Endothelial cell of umbilical vein (primary cell): Measurements from ENCODE around the gene TTC9B. TPM values are rescaled to one million over a fixed set of nuclear protein-coding genes. Genes with fewer than 3 reads are reported as not detected.
A peak's percentile ranks its signal among the peaks of the same experiment; 100 is the strongest.

Source experiments
- BruUV-seq: library from RNA; stranded (reverse); fragments of 400-500 nt; replicated peaks from 2 replicates; lab custom pipeline; 2021; lab: Mats Ljungman, UMichigan
- CTCF ChIA-PET: fragments of 300-600, 350-600 bp; sonication (Branson Sonifier 250); formaldehyde crosslinking; loops from one replicate; lab custom pipeline; 2021; ENCODE audit warnings: antibody characterized with exemption, inconsistent platforms; lab: Charles Lee
- POLR2A ChIA-PET: fragments of 300-600, 350-600 bp; sonication (Branson Sonifier 250); formaldehyde crosslinking; loops from one replicate; lab custom pipeline; 2021; ENCODE audit warnings: antibody characterized with exemption, inconsistent platforms; lab: Charles Lee
- DNase-seq: peaks from one replicate; pipeline ENCODE4 v3.0.0-alpha.2; 2011; ENCODE audit warnings: low read depth, low spot score
- FAIRE-seq: peaks from 2 replicates; lab custom pipeline; 2011; peaks lifted over from hg19 to GRCh38; lab: Jason Lieb, UNC
- H2AFZ ChIP-seq: 2 replicates; pipeline ENCODE4 v1.6.0; 2012; ENCODE audit warnings: low read depth, low read length, control low read depth, inconsistent platforms
- H3K27ac ChIP-seq: 2 replicates; pipeline ENCODE4 v1.5.1; 2011; ENCODE audit warnings: low read depth, mild to moderate bottlenecking, control low read depth, low read length, moderate library complexity; ENCODE audit not compliant: insufficient read depth
- H3K27me3 ChIP-seq, 2 experiments: 2 replicates each; pipeline versions ENCODE4 v1.6.0 to v1.6.1; 2011; ENCODE audit warnings: low read length in 2 of 2, mixed read lengths in 1 of 2; ENCODE audit not compliant: control insufficient read depth in 2 of 2, insufficient read depth in 2 of 2
- H3K36me3 ChIP-seq, 2 experiments: 2 replicates in 1 of 2; 3 replicates in 1 of 2; pipeline ENCODE4 v1.5.1; 2011; ENCODE audit warnings: low read length in 2 of 2, mild to moderate bottlenecking in 1 of 2, moderate library complexity in 1 of 2; ENCODE audit not compliant: control insufficient read depth in 2 of 2, insufficient read depth in 2 of 2; ENCODE audit errors: extremely low read depth in 1 of 2
- H3K4me1 ChIP-seq: 3 replicates; pipeline ENCODE4 v1.5.1; 2011; ENCODE audit warnings: mild to moderate bottlenecking, low read length; ENCODE audit not compliant: control insufficient read depth, insufficient read depth; ENCODE audit errors: extremely low read depth
- H3K4me2 ChIP-seq: 2 replicates; pipeline ENCODE4 v1.6.1; 2011; ENCODE audit warnings: low read length, control low read depth, mixed read lengths; ENCODE audit not compliant: insufficient read depth
- H3K4me3 ChIP-seq, 3 experiments: fragments of 200-600 bp in 1 of 3; sonication (generic), shearing (Covaris generic) in 1 of 3; replicated peaks in 1 of 3; 2 replicates each; pipeline ENCODE4 v1.5.1; 2011 to 2016; ENCODE audit warnings: control low read depth in 3 of 3, low read length in 3 of 3, mild to moderate bottlenecking in 2 of 3, inconsistent platforms in 1 of 3, low read depth in 1 of 3, moderate library complexity in 1 of 3; ENCODE audit not compliant: insufficient read depth in 1 of 3
- H3K79me2 ChIP-seq: 2 replicates; pipeline ENCODE4 v1.6.0; 2012; ENCODE audit warnings: low read length, inconsistent platforms; ENCODE audit not compliant: control insufficient read depth, insufficient read depth
- H3K9ac ChIP-seq: replicated peaks from 2 replicates; pipeline ENCODE3; 2011; ENCODE audit warnings: low read length, control low read depth; ENCODE audit not compliant: insufficient read depth; ENCODE audit errors: extremely low read depth
- H3K9me1 ChIP-seq: replicated peaks from 3 replicates; pipeline ENCODE4 v1.6.0; 2011; ENCODE audit warnings: mild to moderate bottlenecking, low read length; ENCODE audit not compliant: control insufficient read depth, insufficient read depth; ENCODE audit errors: extremely low read depth
- H3K9me3 ChIP-seq: replicated peaks from 2 replicates; pipeline ENCODE4 v1.5.1; 2012; ENCODE audit warnings: low read length, inconsistent platforms; ENCODE audit not compliant: control insufficient read depth, insufficient read depth
- H4K20me1 ChIP-seq: replicated peaks from 2 replicates; pipeline ENCODE3; 2011; ENCODE audit warnings: mild to moderate bottlenecking, low read length; ENCODE audit not compliant: control insufficient read depth, insufficient read depth; ENCODE audit errors: extremely low read depth
- EZH2 ChIP-seq: IDR thresholded peaks from 2 replicates; pipeline ENCODE4 v1.6.1; 2012; ENCODE audit warnings: borderline replicate concordance, low read depth, mild to moderate bottlenecking, moderate library complexity, low read length, inconsistent platforms; ENCODE audit not compliant: severe bottlenecking
- JUN ChIP-seq: IDR thresholded peaks from 2 replicates; pipeline ENCODE4 v1.6.1; 2011; ENCODE audit warnings: borderline replicate concordance, low read depth; ENCODE audit not compliant: insufficient read length, insufficient read depth
- dilution Hi-C: fragments of 300-500 bp; cut with MboI; formaldehyde crosslinking; loops from one replicate; pipeline ENCODE4 v1.15.0; 2019; ENCODE audit warnings: low sequenced_read_pairs; ENCODE audit not compliant: extremely low pct_ligation_motif_present
- intact Hi-C: fragments of 100-400 bp; cut with micrococcal nuclease; formaldehyde crosslinking; loops from one replicate; pipeline ENCODE4 v1.10.0; 2022
- polyA plus RNA-seq, 4 experiments: library from polyadenylated mRNA; depleted of rRNA in 3 of 4; stranded (reverse) in 3 of 4; unstranded in 1 of 4; fragments of >200 nt; gene quantifications; 2 replicates each; pipeline versions ENCODE4 v1.2.1 to v1.2.3, GENCODE V29; 2011 to 2012; ENCODE audit warnings: missing spikeins in 1 of 4
- total RNA-seq: library from RNA; stranded (reverse); gene quantifications from 2 replicates; pipeline ENCODE4 v1.2.3, GENCODE V29; 2021
- TF ChIP-seq, protein P1 (sequence below): IDR thresholded peaks from 2 replicates; pipeline ENCODE4 v1.6.1; 2011; ENCODE audit not compliant: insufficient read depth, insufficient read length
- TF ChIP-seq, protein P2 (sequence below), 2 donors: IDR thresholded peaks; 1 replicate in 1 of 2; 2 replicates in 1 of 2; pipeline ENCODE4 v1.5.1; 2011; ENCODE audit warnings: low read length in 2 of 2, mild to moderate bottlenecking in 2 of 2, moderate library complexity in 2 of 2, control low read depth in 1 of 2, inconsistent platforms in 1 of 2, low read depth in 1 of 2; ENCODE audit not compliant: insufficient read depth in 1 of 2; ENCODE audit errors: extremely low read depth in 1 of 2

TTC9B gene
- total and polyA plus RNA-seq, 2 donors (not counting 3 experiments of a cell fraction or from before 2014, with no cell fraction given) = not detected

DNA sequence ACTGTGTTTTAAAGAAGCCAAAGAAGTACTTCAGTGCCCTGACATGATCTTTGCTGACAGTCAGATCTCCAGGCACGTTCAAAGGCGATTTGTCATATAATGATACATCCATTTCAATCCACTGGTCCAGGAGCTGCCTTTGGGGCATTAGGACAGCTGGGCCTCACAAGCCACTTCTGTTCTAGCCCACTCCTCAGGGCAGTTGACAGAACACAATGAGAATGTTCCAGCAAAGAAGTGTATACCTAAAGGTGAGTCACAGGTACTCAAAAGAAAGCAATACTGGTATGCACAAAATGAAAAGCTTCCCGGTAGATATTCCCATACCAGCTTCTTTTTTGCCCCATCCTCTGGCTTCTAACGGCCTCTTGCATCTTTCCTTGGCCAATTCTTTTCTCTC, 39.4 kb downstream of the TTC9B start:
- Histone ChIP-seq H3K79me2 (no peaks in the 10 kb centered on the region), H3K9me1 (no peaks in the 10 kb centered on the region), H3K9me3 (no peaks in the 10 kb centered on the region), H3K27ac (no peak overlapping the region), H3K9ac (no peak overlapping the region), H3K4me2 (no peak overlapping the region), H4K20me1 (no peaks in the 10 kb centered on the region), H3K4me3 (no peak overlapping the region), H2AFZ (no peak overlapping the region), H3K36me3 (no peaks in the 10 kb centered on the region), H3K4me1 (no peaks in the 10 kb centered on the region), H3K27me3 (no peaks in the 10 kb centered on the region)
- DNase-seq (no peak), FAIRE-seq (peak; percentile 63)
- BruUV-seq = no TSS peak
- ChIA-PET CTCF (interaction anchor here (1.1 kb wide), 1 partner anchor 19 kb away, joined by 3 read pairs; no protein-coding TSS in a partner anchor), POLR2A (no interaction called here)
- TF ChIP-seq, protein P1, sequence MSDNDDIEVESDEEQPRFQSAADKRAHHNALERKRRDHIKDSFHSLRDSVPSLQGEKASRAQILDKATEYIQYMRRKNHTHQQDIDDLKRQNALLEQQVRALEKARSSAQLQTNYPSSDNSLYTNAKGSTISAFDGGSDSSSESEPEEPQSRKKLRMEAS = no peak
- no peak for TF ChIP-seq JUN
- TF ChIP-seq, protein P2, sequence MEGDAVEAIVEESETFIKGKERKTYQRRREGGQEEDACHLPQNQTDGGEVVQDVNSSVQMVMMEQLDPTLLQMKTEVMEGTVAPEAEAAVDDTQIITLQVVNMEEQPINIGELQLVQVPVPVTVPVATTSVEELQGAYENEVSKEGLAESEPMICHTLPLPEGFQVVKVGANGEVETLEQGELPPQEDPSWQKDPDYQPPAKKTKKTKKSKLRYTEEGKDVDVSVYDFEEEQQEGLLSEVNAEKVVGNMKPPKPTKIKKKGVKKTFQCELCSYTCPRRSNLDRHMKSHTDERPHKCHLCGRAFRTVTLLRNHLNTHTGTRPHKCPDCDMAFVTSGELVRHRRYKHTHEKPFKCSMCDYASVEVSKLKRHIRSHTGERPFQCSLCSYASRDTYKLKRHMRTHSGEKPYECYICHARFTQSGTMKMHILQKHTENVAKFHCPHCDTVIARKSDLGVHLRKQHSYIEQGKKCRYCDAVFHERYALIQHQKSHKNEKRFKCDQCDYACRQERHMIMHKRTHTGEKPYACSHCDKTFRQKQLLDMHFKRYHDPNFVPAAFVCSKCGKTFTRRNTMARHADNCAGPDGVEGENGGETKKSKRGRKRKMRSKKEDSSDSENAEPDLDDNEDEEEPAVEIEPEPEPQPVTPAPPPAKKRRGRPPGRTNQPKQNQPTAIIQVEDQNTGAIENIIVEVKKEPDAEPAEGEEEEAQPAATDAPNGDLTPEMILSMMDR (IDR thresholded peaks at IDR 0.05; ENCODE audit: extremely low read depth in 1 of 2, insufficient read depth in 1 of 2, low read depth in 1 of 2, low read length in 2 of 2) = no peak
- TF ChIP-seq EZH2 = no peak
- dilution Hi-C loops = no loop called here
- intact Hi-C loops = no loop called here
